Osteocyte (in vitro differentiated cells): ENCODE results near the gene SLK. TPM values are rescaled to one million over a fixed set of nuclear protein-coding genes. Genes with fewer than 3 reads are reported as not detected.

ENCODE experiments used
- DNase-seq: peaks from one replicate; pipeline ENCODE4 v3.0.0; 2021; ENCODE audit warnings: mixed read lengths; ENCODE audit not compliant: unreplicated experiment; ENCODE audit errors: extremely low spot score
- H3K27ac Mint-ChIP-seq: one replicate; pipeline ENCODE4 v1.8.0; 2021; ENCODE audit warnings: mild to moderate bottlenecking, mixed read lengths; ENCODE audit not compliant: unreplicated experiment
- H3K27me3 Mint-ChIP-seq: one replicate; pipeline ENCODE4 v1.8.0; 2021; ENCODE audit warnings: mixed read lengths; ENCODE audit not compliant: unreplicated experiment
- H3K36me3 Mint-ChIP-seq: one replicate; pipeline ENCODE4 v1.8.0; 2021; ENCODE audit warnings: mixed read lengths; ENCODE audit not compliant: unreplicated experiment
- H3K4me1 Mint-ChIP-seq: one replicate; pipeline ENCODE4 v1.8.0; 2021; ENCODE audit warnings: mixed read lengths; ENCODE audit not compliant: unreplicated experiment
- H3K4me3 Mint-ChIP-seq: one replicate; pipeline ENCODE4 v1.8.0; 2021; ENCODE audit warnings: mild to moderate bottlenecking, moderate library complexity, mixed read lengths; ENCODE audit not compliant: unreplicated experiment
- H3K9me3 Mint-ChIP-seq: one replicate; pipeline ENCODE4 v1.8.0; 2021; ENCODE audit warnings: mixed read lengths; ENCODE audit not compliant: unreplicated experiment
- total RNA-seq: library from RNA; stranded (reverse); gene quantifications from 2 replicates; pipeline ENCODE4 v1.2.1, GENCODE V29; 2021
- TF ChIP-seq, protein P1 (sequence below): fragments of 200-600 bp; sonication (generic); IDR thresholded peaks from 2 replicates; pipeline ENCODE4 v1.5.0; 2021; ENCODE audit warnings: antibody characterized with exemption, mild to moderate bottlenecking, moderate library complexity

The SLK gene
- total RNA-seq, 1 donor from 2014 or later, result 41.3 TPM

- no peaks in the 10 kb centered on the region for H3K4me1 Mint-ChIP-seq
- TF ChIP-seq, protein P1, sequence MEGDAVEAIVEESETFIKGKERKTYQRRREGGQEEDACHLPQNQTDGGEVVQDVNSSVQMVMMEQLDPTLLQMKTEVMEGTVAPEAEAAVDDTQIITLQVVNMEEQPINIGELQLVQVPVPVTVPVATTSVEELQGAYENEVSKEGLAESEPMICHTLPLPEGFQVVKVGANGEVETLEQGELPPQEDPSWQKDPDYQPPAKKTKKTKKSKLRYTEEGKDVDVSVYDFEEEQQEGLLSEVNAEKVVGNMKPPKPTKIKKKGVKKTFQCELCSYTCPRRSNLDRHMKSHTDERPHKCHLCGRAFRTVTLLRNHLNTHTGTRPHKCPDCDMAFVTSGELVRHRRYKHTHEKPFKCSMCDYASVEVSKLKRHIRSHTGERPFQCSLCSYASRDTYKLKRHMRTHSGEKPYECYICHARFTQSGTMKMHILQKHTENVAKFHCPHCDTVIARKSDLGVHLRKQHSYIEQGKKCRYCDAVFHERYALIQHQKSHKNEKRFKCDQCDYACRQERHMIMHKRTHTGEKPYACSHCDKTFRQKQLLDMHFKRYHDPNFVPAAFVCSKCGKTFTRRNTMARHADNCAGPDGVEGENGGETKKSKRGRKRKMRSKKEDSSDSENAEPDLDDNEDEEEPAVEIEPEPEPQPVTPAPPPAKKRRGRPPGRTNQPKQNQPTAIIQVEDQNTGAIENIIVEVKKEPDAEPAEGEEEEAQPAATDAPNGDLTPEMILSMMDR, result no peak
- H3K4me3 Mint-ChIP-seq, result no peak overlapping the region
- no peaks in the 10 kb centered on the region for H3K36me3 Mint-ChIP-seq
- peaks cover 4% of the 10 kb centered on the region for H3K27me3 Mint-ChIP-seq
- no peak for DNase-seq
- H3K9me3 Mint-ChIP-seq, result no peaks in the 10 kb centered on the region
- H3K27ac Mint-ChIP-seq, result no peak overlapping the region
These were observed 76.4 kb downstream of the SLK start for GRCh38 chr10:104043185-104043830.

DNA sequence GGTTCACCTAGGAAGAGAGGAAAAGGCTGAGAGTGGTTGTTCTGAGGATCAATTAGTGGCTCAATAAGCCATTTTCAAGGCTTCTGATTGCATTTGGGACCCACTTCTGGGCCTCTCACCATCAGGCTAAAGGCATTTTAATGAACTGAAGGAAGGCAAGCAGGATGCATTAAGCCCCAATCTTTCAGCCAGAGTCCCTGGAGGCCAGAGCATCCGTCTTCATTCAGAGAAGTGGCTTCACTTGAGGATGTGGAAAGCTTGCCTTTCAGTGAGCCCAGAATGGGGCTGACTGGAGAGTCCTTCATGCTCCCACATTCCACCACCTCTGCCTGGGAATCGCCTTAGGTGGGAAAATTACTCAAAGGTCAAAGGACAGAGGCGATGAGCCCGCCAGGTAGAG, 76.9 kb downstream of the SLK start:
- peaks cover 4% of the 10 kb centered on the region for H3K27me3 Mint-ChIP-seq
- no peak for DNase-seq
- no peaks in the 10 kb centered on the region for H3K9me3 Mint-ChIP-seq
- H3K36me3 Mint-ChIP-seq, result no peaks in the 10 kb centered on the region
- no peak overlapping the region for H3K27ac Mint-ChIP-seq
- TF ChIP-seq, protein P1, result no peak
- no peaks in the 10 kb centered on the region for H3K4me1 Mint-ChIP-seq
- no peak overlapping the region for H3K4me3 Mint-ChIP-seq

GRCh38 chr10:104045151-104046089, 78.5 kb downstream of the SLK start:
- H3K4me3 Mint-ChIP-seq, result no peak overlapping the region
- no peak overlapping the region for H3K27ac Mint-ChIP-seq
- TF ChIP-seq, protein P1, result peak; percentile 83
- H3K9me3 Mint-ChIP-seq, result no peaks in the 10 kb centered on the region
- peaks cover 7% of the 10 kb centered on the region for H3K4me1 Mint-ChIP-seq
- H3K27me3 Mint-ChIP-seq, result peaks cover 4% of the 10 kb centered on the region
- no peaks in the 10 kb centered on the region for H3K36me3 Mint-ChIP-seq
- DNase-seq, result peak; percentile 84

- Mint-ChIP-seq H3K4me3 (no peak overlapping the region), H3K9me3 (no peaks in the 10 kb centered on the region), H3K27ac (no peak overlapping the region), H3K36me3 (no peaks in the 10 kb centered on the region), H3K4me1 (peaks cover 7% of the 10 kb centered on the region), H3K27me3 (peaks cover 4% of the 10 kb centered on the region)
- TF ChIP-seq, protein P1, result no peak
- no peak for DNase-seq
These were observed 79.7 kb downstream of the SLK start for GRCh38 chr10:104046651-104047050.
